ENCODE data around the gene MGAT2. TPM values are rescaled to one million over a fixed set of nuclear protein-coding genes. Genes with fewer than 3 reads are reported as not detected.

MGAT2 gene
- total and polyA plus RNA-seq, 2 of the 4 experiments (the other 2 are of a cell fraction): 36.6 to 67.6 TPM

DNA sequence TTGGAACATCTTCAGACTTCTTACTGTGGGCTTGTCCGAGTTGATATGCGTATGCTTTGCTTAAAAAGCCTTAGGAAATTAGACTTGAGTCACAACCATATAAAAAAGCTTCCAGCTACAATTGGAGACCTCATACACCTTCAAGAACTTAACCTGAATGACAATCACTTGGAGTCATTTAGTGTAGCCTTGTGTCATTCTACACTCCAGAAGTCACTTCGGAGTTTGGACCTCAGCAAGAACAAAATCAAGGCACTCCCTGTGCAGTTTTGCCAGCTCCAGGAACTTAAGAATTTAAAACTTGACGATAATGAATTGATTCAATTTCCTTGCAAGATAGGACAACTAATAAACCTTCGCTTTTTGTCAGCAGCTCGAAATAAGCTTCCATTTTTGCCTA, 13.0 kb upstream of the MGAT2 start:
- Histone ChIP-seq H2BK15ac (ENCODE audit: low read depth, low read length) (no peak overlapping the region), H3K9me1 (ENCODE audit: insufficient read depth, low read length) (peaks cover under 1% of the 10 kb centered on the region; the same call in 1 of the 2 replicates), H3K79me1 (ENCODE audit: low read depth in 1 of 2, low read length in 2 of 2) (peaks cover 22 to 26% of the 10 kb centered on the region in 2 experiments), H3K4ac (ENCODE audit: low read depth, low read length) (no peak overlapping the region), H3K14ac (replicated peaks; ENCODE audit: low read depth, low read length) (no peak overlapping the region), H3K56ac (ENCODE audit: extremely low read depth, insufficient read depth, low read length) (no peak overlapping the region), H3K18ac (ENCODE audit: low read depth, low read length) (no peak overlapping the region), H3K23ac (ENCODE audit: low read depth, low read length) (no peak overlapping the region), H2AK5ac (ENCODE audit: low read depth, low read length) (no peak overlapping the region), H3K9me3 (ENCODE audit: control insufficient read depth, insufficient read depth, low read length) (no peaks in the 10 kb centered on the region), H2BK120ac (ENCODE audit: low read depth, low read length) (no peak overlapping the region), H2AK9ac (replicated peaks; ENCODE audit: low read depth, low read length, poor library complexity) (no peak overlapping the region), H3K4me1 (ENCODE audit: control insufficient read depth, insufficient read depth, low read length) (no peaks in the 10 kb centered on the region), H3K36me3 (ENCODE audit: control insufficient read depth, insufficient read depth, low read length) (peaks cover 4% of the 10 kb centered on the region), H4K8ac (ENCODE audit: low read depth in 2 of 2, low read length in 2 of 2) (no peak overlapping the region), H3K4me2 (ENCODE audit: low read depth, low read length) (no peak overlapping the region), H3K9ac (ENCODE audit: low read depth, low read length) (no peak overlapping the region), H3K27me3 (ENCODE audit: control insufficient read depth, insufficient read depth, low read length) (no peaks in the 10 kb centered on the region), H4K5ac (ENCODE audit: low read depth, low read length) (no peak overlapping the region), H2AFZ (replicated peaks; ENCODE audit: low read length, poor library complexity) (no peak overlapping the region), H3K4me3 (ENCODE audit: insufficient read depth, low read depth, low read length) (no peak overlapping the region), H3K27ac (ENCODE audit: insufficient read depth, low read length) (no peak overlapping the region), H4K91ac (ENCODE audit: insufficient read depth, low read depth, low read length) (no peak overlapping the region), H2BK20ac (ENCODE audit: low read depth, low read length) (no peak overlapping the region), H4K20me1 (ENCODE audit: insufficient read depth, low read length) (no peaks in the 10 kb centered on the region), H2BK5ac (ENCODE audit: low read depth, low read length, poor library complexity, severe bottlenecking) (no peak overlapping the region)
- POLR2A ChIA-PET (ENCODE audit: unreplicated experiment): no interaction called here
- CTCF ChIA-PET: interaction anchor here (1.0 kb wide), 1 partner anchor 20 kb away, joined by 3 read pairs; no protein-coding TSS in a partner anchor
- in situ Hi-C loops (cut with MboI; ENCODE audit: low sequenced_read_pairs): no loop called here
- TF ChIP-seq RFX5 (IDR thresholded peaks at IDR 0.05; ENCODE audit: low read depth, low read length): no peak
- DNase-seq (no peak), ATAC-seq (ENCODE audit: low read depth) (no peak)
- intact Hi-C loops (cut with micrococcal nuclease): no loop called here
- dilution Hi-C loops (cut with HindIII; ENCODE audit: low sequenced_read_pairs, unreplicated experiment): no loop called here
- TSS peak; percentile 28 for BruUV-seq (replicated peaks)
- WGBS, 2 experiments (ENCODE audit: extremely low coverage in 2 of 2, insufficient read length in 1 of 2): no CpG with 5 or more reads among the region's 6 CpGs

Data from IMR-90 (cell line).